H1 (cell line): ENCODE results near the gene NTN1. TPM values are rescaled to one million over a fixed set of nuclear protein-coding genes. Genes with fewer than 3 reads are reported as not detected.

ENCODE experiments used
- CTCF ChIA-PET: fragments of 300-600 bp; sonication (Branson Sonifier 250); formaldehyde crosslinking; loops from one replicate; lab custom pipeline; 2021; ENCODE audit not compliant: partially characterized antibody; lab: Charles Lee
- POLR2A ChIA-PET: fragments of 300-600 bp; sonication (Branson Sonifier 250); formaldehyde crosslinking; loops from one replicate; lab custom pipeline; 2021; ENCODE audit warnings: inconsistent platforms; ENCODE audit not compliant: partially characterized antibody; lab: Charles Lee
- DNase-seq, 2 experiments: peaks; one replicate each; pipeline versions ENCODE4 v3.0.0 to v3.0.0-alpha.2; 2010 to 2022; ENCODE audit warnings: low spot score in 2 of 2, low read depth in 1 of 2, mixed read lengths in 1 of 2
- FAIRE-seq: peaks from 2 replicates; lab custom pipeline; 2011; peaks lifted over from hg19 to GRCh38; lab: Jason Lieb, UNC
- H2AFZ ChIP-seq: 2 replicates; pipeline ENCODE4 v1.8.1; 2012; ENCODE audit warnings: low read length, inconsistent platforms
- H2AK5ac ChIP-seq: 2 replicates; pipeline ENCODE4 v1.6.1; 2013; ENCODE audit warnings: low read depth, low read length
- H2BK120ac ChIP-seq: replicated peaks from 2 replicates; pipeline ENCODE3; 2013; ENCODE audit warnings: low read depth, low read length, inconsistent platforms
- H2BK12ac ChIP-seq: 2 replicates; pipeline ENCODE4 v1.6.1; 2013; ENCODE audit warnings: low read depth, low read length
- H2BK15ac ChIP-seq: 2 replicates; pipeline ENCODE4 v1.6.1; 2013; ENCODE audit warnings: low read length
- H2BK20ac ChIP-seq: 2 replicates; pipeline ENCODE4 v1.6.1; 2013; ENCODE audit warnings: low read length
- H2BK5ac ChIP-seq: 2 replicates; pipeline ENCODE4 v1.6.1; 2013; ENCODE audit warnings: low read depth, low read length
- H3K14ac ChIP-seq: 2 replicates; pipeline ENCODE4 v1.6.1; 2013; ENCODE audit warnings: inconsistent platforms; ENCODE audit not compliant: insufficient read length
- H3K18ac ChIP-seq: 2 replicates; pipeline ENCODE4 v1.6.1; 2013; ENCODE audit warnings: low read length; ENCODE audit errors: extremely low read depth
- H3K23ac ChIP-seq: 2 replicates; pipeline ENCODE4 v1.6.1; 2013; ENCODE audit warnings: inconsistent platforms; ENCODE audit not compliant: insufficient read length
- H3K23me2 ChIP-seq: 2 replicates; pipeline ENCODE4 v1.6.1; 2013; ENCODE audit warnings: low read depth, low read length
- H3K27ac ChIP-seq: 2 replicates; pipeline ENCODE4 v1.6.1; 2011; ENCODE audit warnings: low read depth, low read length, inconsistent platforms
- H3K27me3 ChIP-seq, 4 experiments: replicated peaks in 1 of 4; 1 replicate in 1 of 4; 2 replicates in 3 of 4; pipeline versions ENCODE4 v1.6.1 to v1.8.1; 2011 to 2013; ENCODE audit warnings: low read length in 3 of 4, mild to moderate bottlenecking in 3 of 4, inconsistent platforms in 2 of 4, mixed read lengths in 2 of 4, moderate library complexity in 1 of 4; ENCODE audit not compliant: control insufficient read depth in 3 of 4, insufficient read depth in 3 of 4; ENCODE audit errors: extremely low read depth in 1 of 4
- H3K36me3 ChIP-seq, 4 experiments: 2 replicates each; pipeline versions ENCODE4 v1.6.1 to v1.8.1; 2011 to 2013; ENCODE audit warnings: mild to moderate bottlenecking in 4 of 4, low read length in 3 of 4, moderate library complexity in 2 of 4, control low read depth in 1 of 4, inconsistent platforms in 1 of 4; ENCODE audit not compliant: insufficient read depth in 4 of 4, control insufficient read depth in 2 of 4
- H3K4ac ChIP-seq: replicated peaks from 2 replicates; pipeline ENCODE3; 2013; ENCODE audit warnings: low read length, low read depth, mixed read lengths, inconsistent platforms; ENCODE audit not compliant: insufficient read length
- H3K4me1 ChIP-seq, 4 experiments: replicated peaks in 1 of 4; 1 replicate in 1 of 4; 2 replicates in 3 of 4; pipeline versions ENCODE4 v1.6.1 to v1.8.1; 2011 to 2013; ENCODE audit warnings: low read length in 3 of 4, inconsistent platforms in 2 of 4, mixed read lengths in 1 of 4; ENCODE audit not compliant: insufficient read depth in 4 of 4, control insufficient read depth in 3 of 4
- H3K4me2 ChIP-seq, 2 experiments: 2 replicates each; pipeline versions ENCODE4 v1.6.1 to v1.8.1; 2011 to 2013; ENCODE audit warnings: low read depth in 2 of 2, low read length in 2 of 2, control low read depth in 1 of 2, inconsistent platforms in 1 of 2, mild to moderate bottlenecking in 1 of 2; ENCODE audit not compliant: insufficient read depth in 1 of 2
- H3K4me3 ChIP-seq, 4 experiments: fragments of 200-600, 300-600 bp in 1 of 4; sonication (generic), shearing (Covaris generic), sonication (Bioruptor Twin) in 1 of 4; 2 replicates each; pipeline versions ENCODE4 v1.5.1 to v1.8.1; 2011 to 2016; ENCODE audit warnings: low read length in 4 of 4, low read depth in 3 of 4, control low read depth in 2 of 4, inconsistent platforms in 2 of 4, mild to moderate bottlenecking in 2 of 4, mixed read lengths in 1 of 4, moderate library complexity in 1 of 4; ENCODE audit not compliant: insufficient read depth in 2 of 4; ENCODE audit errors: extremely low read depth in 1 of 4
- H3K56ac ChIP-seq: replicated peaks from 2 replicates; pipeline ENCODE3; 2013; ENCODE audit warnings: low read depth, mild to moderate bottlenecking, mixed read lengths, low read length, inconsistent platforms; ENCODE audit not compliant: insufficient read length
- H3K79me1 ChIP-seq: 2 replicates; pipeline ENCODE4 v1.6.1; 2013; ENCODE audit warnings: low read depth, low read length, control low read depth
- H3K79me2 ChIP-seq, 2 experiments: 2 replicates each; pipeline versions ENCODE4 v1.6.1 to v1.8.1; 2012 to 2013; ENCODE audit warnings: low read length in 2 of 2, mild to moderate bottlenecking in 2 of 2, inconsistent platforms in 1 of 2; ENCODE audit not compliant: insufficient read depth in 2 of 2, control insufficient read depth in 1 of 2
- H3K9ac ChIP-seq, 4 experiments: replicated peaks in 1 of 4; 1 replicate in 1 of 4; 2 replicates in 3 of 4; pipeline versions ENCODE4 v1.6.1 to v1.8.1; 2011 to 2013; ENCODE audit warnings: low read depth in 3 of 4, low read length in 3 of 4, control low read depth in 2 of 4, mild to moderate bottlenecking in 2 of 4, moderate library complexity in 2 of 4, inconsistent platforms in 1 of 4; ENCODE audit errors: extremely low read depth in 1 of 4
- H3K9me3 ChIP-seq, 2 experiments: 2 replicates each; pipeline versions ENCODE4 v1.6.1 to v1.8.1; 2012 to 2013; ENCODE audit warnings: mild to moderate bottlenecking in 2 of 2, moderate library complexity in 2 of 2, control low read depth in 1 of 2, inconsistent platforms in 1 of 2, low read depth in 1 of 2, low read length in 1 of 2, mixed read lengths in 1 of 2; ENCODE audit not compliant: insufficient read depth in 2 of 2
- H4K20me1 ChIP-seq, 2 experiments: replicated peaks in 1 of 2; 2 replicates each; pipeline versions ENCODE3 to v1.8.1; 2011 to 2013; ENCODE audit warnings: inconsistent platforms in 2 of 2, low read length in 2 of 2, mild to moderate bottlenecking in 1 of 2; ENCODE audit not compliant: insufficient read depth in 2 of 2, control insufficient read depth in 1 of 2
- H4K5ac ChIP-seq: 2 replicates; pipeline ENCODE4 v1.6.1; 2013; ENCODE audit warnings: low read length, low read depth, mixed read lengths, inconsistent platforms; ENCODE audit not compliant: insufficient read length
- H4K8ac ChIP-seq: 2 replicates; pipeline ENCODE4 v1.8.0; 2013; ENCODE audit warnings: mild to moderate bottlenecking, moderate library complexity, low read length, inconsistent platforms; ENCODE audit not compliant: insufficient read depth; ENCODE audit errors: extremely low read depth
- H4K91ac ChIP-seq: replicated peaks from 2 replicates; pipeline ENCODE3; 2013; ENCODE audit warnings: low read length, mixed read lengths, inconsistent platforms; ENCODE audit not compliant: insufficient read length
- ATF2 ChIP-seq: IDR thresholded peaks from 2 replicates; pipeline ENCODE4 v1.6.1; 2012; ENCODE audit warnings: low read length, inconsistent platforms
- BACH1 ChIP-seq: IDR thresholded peaks from 2 replicates; pipeline ENCODE4 v1.6.1; 2012; ENCODE audit warnings: low read length, improper control_type of control experiment
- EP300 ChIP-seq, 2 experiments: IDR thresholded peaks; 1 replicate in 1 of 2; 2 replicates in 1 of 2; pipeline ENCODE4 v1.6.1; 2011 to 2012; ENCODE audit warnings: low read depth in 2 of 2, low read length in 2 of 2, mild to moderate bottlenecking in 2 of 2, borderline replicate concordance in 1 of 2, inconsistent platforms in 1 of 2, moderate library complexity in 1 of 2
- HDAC6 ChIP-seq: IDR thresholded peaks from one replicate; pipeline ENCODE4 v1.7.1; 2012; ENCODE audit warnings: low read depth, mild to moderate bottlenecking, inconsistent platforms, low read length, moderate library complexity
- JUND ChIP-seq: IDR thresholded peaks from 2 replicates; pipeline ENCODE4 v1.6.1; 2011; ENCODE audit warnings: mild to moderate bottlenecking, improper control_type of control experiment, low read length
- KDM4A ChIP-seq: IDR thresholded peaks from one replicate; pipeline ENCODE4 v1.7.1; 2012; ENCODE audit warnings: low read depth, mild to moderate bottlenecking, moderate library complexity, low read length, inconsistent platforms; ENCODE audit not compliant: severe bottlenecking
- POLR2AphosphoS5 ChIP-seq: IDR thresholded peaks from 2 replicates; pipeline ENCODE4 v1.6.1; 2011; ENCODE audit warnings: low read depth, low read length
- SAP30 ChIP-seq: fragments of 300-600 bp; sonication (generic); IDR thresholded peaks from 2 replicates; pipeline ENCODE4 v1.7.1; 2012; ENCODE audit warnings: low read length, moderate library complexity, mild to moderate bottlenecking, inconsistent platforms; ENCODE audit not compliant: insufficient read depth, insufficient replicate concordance
- SIN3A ChIP-seq, 2 experiments: IDR thresholded peaks in 1 of 2; conservative IDR thresholded peaks in 1 of 2; 2 replicates each; pipeline ENCODE4 v1.6.1; 2011 to 2012; ENCODE audit warnings: low read length in 2 of 2, improper control_type of control experiment in 1 of 2, low read depth in 1 of 2, mild to moderate bottlenecking in 1 of 2
- TEAD4 ChIP-seq: IDR thresholded peaks from 2 replicates; pipeline ENCODE4 v1.6.1; 2012; ENCODE audit warnings: low read depth, low read length, inconsistent platforms, mixed read lengths
- WGBS, 2 experiments: shearing (Covaris generic) in 1 of 2; methylation state at CpG; one replicate each; pipeline versions ENCODE4 v1.1.6 to v1.1.7; 2013 to 2015; ENCODE audit warnings: low lambda C conversion rate in 2 of 2, mixed read lengths in 2 of 2, inconsistent platforms in 1 of 2, low coverage in 1 of 2, missing lambda C conversion rate in 1 of 2; ENCODE audit not compliant: insufficient replicate concordance in 2 of 2, insufficient coverage in 1 of 2, insufficient read length in 1 of 2; ENCODE audit errors: extremely low coverage in 1 of 2, missing lambda C conversion rate in 1 of 2; 5-methylcytosine and 5-hydroxymethylcytosine counted together
- polyA plus RNA-seq, 7 experiments: library from polyadenylated mRNA; depleted of rRNA in 3 of 7; stranded (reverse) in 5 of 7; unstranded in 2 of 7; fragments of >200 nt in 5 of 7; fragments of 200-250 nt in 2 of 7; gene quantifications; 1 replicate in 5 of 7; 2 replicates in 1 of 7; 4 replicates in 1 of 7; pipeline versions ENCODE4 v1.2.1 to v1.2.3, GENCODE V29; 2011 to 2013; ENCODE audit warnings: missing spikeins in 2 of 7, mixed read lengths in 2 of 7
- total RNA-seq: library from RNA; stranded (reverse); fragmentation: NEBNext Ultra II Directional; extraction: Animal tissue kit (Norgen Biotek cat#: 25700); gene quantifications from 2 replicates; pipeline ENCODE4 v1.2.1, GENCODE V29; 2021

Gene NTN1
- total and polyA plus RNA-seq, 2 of the 8 experiments (the other 6 are each of a cell fraction or from before 2014, with no cell fraction given), result 2.0 to 2.3 TPM

- Histone ChIP-seq H4K8ac (no peak overlapping the region), H3K36me3 (no peaks in the 10 kb centered on the region), H3K79me1 (no peaks in the 10 kb centered on the region), H3K27me3 (peaks cover 0 to 14% (median 9%) of the 10 kb centered on the region in 4 experiments; a peak in 6 of 7 replicates), H2BK120ac (no peak overlapping the region), H2AK5ac (0 out of 2 replicates have a peak overlapping the region, but pooled peaks have one; percentile 24), H3K27ac (no peak overlapping the region), H3K56ac (no peak overlapping the region), H2AFZ (no peak overlapping the region), H3K14ac (no peak overlapping the region), H4K20me1 (no peaks in the 10 kb centered on the region), H3K4ac (no peak overlapping the region), H3K18ac (no peak overlapping the region; the same call in 1 of the 2 replicates), H3K23me2 (peaks cover 11% of the 10 kb centered on the region), H3K4me3 (no peak overlapping the region), H3K23ac (no peak overlapping the region), H3K9ac (no peak overlapping the region), H4K91ac (no peak overlapping the region), H3K4me1 (peaks cover 3 to 21% (median 16%) of the 10 kb centered on the region in 4 experiments), H3K9me3 (no peaks in the 10 kb centered on the region), H2BK15ac (no peak overlapping the region), H2BK20ac (no peak overlapping the region), H4K5ac (no peak overlapping the region), H2BK12ac (no peak overlapping the region; the same call in 1 of the 2 replicates), H2BK5ac (no peak overlapping the region), H3K4me2 (no peak overlapping the region), H3K79me2 (no peaks in the 10 kb centered on the region)
- FAIRE-seq (no peak), DNase-seq (no peak)
- CTCF ChIA-PET, result interaction anchor here (0.6 to 1.4 kb wide), 6 partner anchors 8 to 238 kb away, joined by 3 to 5 read pairs (median 3); no protein-coding TSS in a partner anchor
- POLR2A ChIA-PET, result interaction anchor here (1.1 kb wide), 1 partner anchor 10 kb away, joined by 3 read pairs; no protein-coding TSS in a partner anchor
- 90% methylated on average over 7 of the region's 7 CpGs; no CpG with 5 or more reads in 1 of the 2 experiments for WGBS, 2 experiments
- TF ChIP-seq BACH1 (no peak), HDAC6 (no peak), SIN3A (conservative IDR thresholded peaks at IDR 0.05 in 1 of 2, IDR thresholded peaks at IDR 0.05 in 1 of 2; ENCODE audit: low read depth in 1 of 2, low read length in 2 of 2) (no peak), TEAD4 (no peak), SAP30 (no peak), JUND (no peak), KDM4A (no peak), EP300 (IDR thresholded peaks at IDR 0.05; ENCODE audit: borderline replicate concordance in 1 of 2, low read depth in 2 of 2, low read length in 2 of 2) (no peak), POLR2AphosphoS5 (no peak), ATF2 (no peak)
These were observed 215.2 kb downstream of the NTN1 start for GRCh38 chr17:9236286-9237052.
